Upper lobe of right lung (tissue), 1 donor: ENCODE measurements around the gene PLA2G5. TPM values are rescaled to one million over a fixed set of nuclear protein-coding genes. Genes with fewer than 3 reads are reported as not detected.

Experiments
- ATAC-seq: fragments of 200-7000 bp; cut with Tn5 transposase; one replicate; pipeline ENCODE4 v1.9.1; 2020; ENCODE audit warnings: mild to moderate bottlenecking, moderate library complexity
- DNase-seq: peaks from one replicate; pipeline ENCODE4 v3.0.0-alpha.2; 2020
- H3K27ac ChIP-seq: fragments of 200-600 bp; one replicate; pipeline ENCODE4 v1.8.0; 2022
- H3K27me3 ChIP-seq: fragments of 200-600 bp; one replicate; pipeline ENCODE4 v1.8.0; 2022; ENCODE audit warnings: mild to moderate bottlenecking
- H3K36me3 ChIP-seq: fragments of 200-600 bp; one replicate; pipeline ENCODE4 v1.8.0; 2022
- H3K4me1 ChIP-seq: fragments of 200-600 bp; one replicate; pipeline ENCODE4 v1.8.0; 2022
- H3K4me3 ChIP-seq: fragments of 200-600 bp; one replicate; pipeline ENCODE4 v1.8.0; 2022; ENCODE audit warnings: mild to moderate bottlenecking
- H3K9me3 ChIP-seq: fragments of 200-600 bp; one replicate; pipeline ENCODE4 v1.8.0; 2022
- intact Hi-C: fragments of 100-400 bp; cut with DNase I; formaldehyde crosslinking; loops from one replicate; pipeline ENCODE4 v1.11.0; 2022
- total RNA-seq: library from RNA; stranded (reverse); fragmentation: NEBNext Ultra II Directional; extraction: Animal tissue kit (Norgen Biotek cat#: 25700); gene quantifications from one replicate; pipeline ENCODE4 v1.2.1, GENCODE V29; 2021
- TF ChIP-seq, protein P1 (sequence below): fragments of 200-600 bp; IDR thresholded peaks from one replicate; pipeline ENCODE4 v1.8.0; 2022; ENCODE audit warnings: antibody characterized with exemption
- donor health status: DM: no; HTN: yes; CAD: no; lungs with severe emphysema.

PLA2G5 gene
- total RNA-seq, 1 donor from 2014 or later: 4.9 TPM

GRCh38 chr1:20031836-20032235 is 38.2 kb upstream of the PLA2G5 start:
- Histone ChIP-seq H3K4me1 (no peaks in the 10 kb centered on the region), H3K27ac (no peak overlapping the region), H3K27me3 (peaks cover 6% of the 10 kb centered on the region), H3K9me3 (no peaks in the 10 kb centered on the region), H3K4me3 (no peak overlapping the region), H3K36me3 (no peaks in the 10 kb centered on the region)
- DNase-seq: no peak
- TF ChIP-seq, protein P1, sequence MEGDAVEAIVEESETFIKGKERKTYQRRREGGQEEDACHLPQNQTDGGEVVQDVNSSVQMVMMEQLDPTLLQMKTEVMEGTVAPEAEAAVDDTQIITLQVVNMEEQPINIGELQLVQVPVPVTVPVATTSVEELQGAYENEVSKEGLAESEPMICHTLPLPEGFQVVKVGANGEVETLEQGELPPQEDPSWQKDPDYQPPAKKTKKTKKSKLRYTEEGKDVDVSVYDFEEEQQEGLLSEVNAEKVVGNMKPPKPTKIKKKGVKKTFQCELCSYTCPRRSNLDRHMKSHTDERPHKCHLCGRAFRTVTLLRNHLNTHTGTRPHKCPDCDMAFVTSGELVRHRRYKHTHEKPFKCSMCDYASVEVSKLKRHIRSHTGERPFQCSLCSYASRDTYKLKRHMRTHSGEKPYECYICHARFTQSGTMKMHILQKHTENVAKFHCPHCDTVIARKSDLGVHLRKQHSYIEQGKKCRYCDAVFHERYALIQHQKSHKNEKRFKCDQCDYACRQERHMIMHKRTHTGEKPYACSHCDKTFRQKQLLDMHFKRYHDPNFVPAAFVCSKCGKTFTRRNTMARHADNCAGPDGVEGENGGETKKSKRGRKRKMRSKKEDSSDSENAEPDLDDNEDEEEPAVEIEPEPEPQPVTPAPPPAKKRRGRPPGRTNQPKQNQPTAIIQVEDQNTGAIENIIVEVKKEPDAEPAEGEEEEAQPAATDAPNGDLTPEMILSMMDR: no peak
- no peak for ATAC-seq
- intact Hi-C loops: no loop called here

GRCh38 chr1:20032425-20032824 is 37.6 kb upstream of the PLA2G5 start:
- no peak overlapping the region for H3K4me3 ChIP-seq
- ATAC-seq (no peak), DNase-seq (no peak)
- intact Hi-C loops: no loop called here
- H3K27ac ChIP-seq: no peak overlapping the region
- H3K36me3 ChIP-seq: no peaks in the 10 kb centered on the region
- TF ChIP-seq, protein P1: no peak
- H3K9me3 ChIP-seq: no peaks in the 10 kb centered on the region
- peaks cover 6% of the 10 kb centered on the region for H3K27me3 ChIP-seq
- H3K4me1 ChIP-seq: no peaks in the 10 kb centered on the region

GRCh38 chr1:20033420-20033819 is 36.6 kb upstream of the PLA2G5 start:
- TF ChIP-seq, protein P1: no peak
- DNase-seq (no peak), ATAC-seq (no peak)
- intact Hi-C loops: no loop called here
- Histone ChIP-seq H3K27me3 (peaks cover 3% of the 10 kb centered on the region), H3K4me3 (no peak overlapping the region), H3K36me3 (no peaks in the 10 kb centered on the region), H3K27ac (no peak overlapping the region), H3K4me1 (no peaks in the 10 kb centered on the region), H3K9me3 (no peaks in the 10 kb centered on the region)

DNA sequence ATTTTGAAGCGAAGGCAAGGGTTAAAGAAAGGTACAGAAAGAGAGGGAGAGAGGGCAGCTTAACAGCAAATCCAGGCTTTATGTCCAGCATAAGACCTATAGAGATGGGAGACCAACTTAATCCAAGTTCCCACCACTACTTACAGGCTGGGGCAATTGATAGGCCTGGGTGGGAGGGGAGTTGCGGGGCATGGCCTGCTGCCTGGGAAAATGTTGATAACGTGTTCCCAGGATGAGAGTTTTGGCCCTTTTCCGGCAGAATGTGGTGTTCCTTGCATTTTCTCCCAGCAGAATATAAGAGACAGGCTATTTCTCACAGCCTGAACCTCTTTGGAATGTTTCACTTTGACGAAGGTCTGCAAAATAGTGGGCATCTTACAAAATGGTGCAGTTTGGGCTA is 34.9 kb upstream of the PLA2G5 start:
- no peaks in the 10 kb centered on the region for H3K9me3 ChIP-seq
- intact Hi-C loops: no loop called here
- no peak overlapping the region for H3K4me3 ChIP-seq
- H3K4me1 ChIP-seq: no peaks in the 10 kb centered on the region
- DNase-seq (no peak), ATAC-seq (no peak)
- TF ChIP-seq, protein P1: no peak
- H3K36me3 ChIP-seq: no peaks in the 10 kb centered on the region
- no peak overlapping the region for H3K27ac ChIP-seq
- peaks cover 3% of the 10 kb centered on the region for H3K27me3 ChIP-seq

DNA sequence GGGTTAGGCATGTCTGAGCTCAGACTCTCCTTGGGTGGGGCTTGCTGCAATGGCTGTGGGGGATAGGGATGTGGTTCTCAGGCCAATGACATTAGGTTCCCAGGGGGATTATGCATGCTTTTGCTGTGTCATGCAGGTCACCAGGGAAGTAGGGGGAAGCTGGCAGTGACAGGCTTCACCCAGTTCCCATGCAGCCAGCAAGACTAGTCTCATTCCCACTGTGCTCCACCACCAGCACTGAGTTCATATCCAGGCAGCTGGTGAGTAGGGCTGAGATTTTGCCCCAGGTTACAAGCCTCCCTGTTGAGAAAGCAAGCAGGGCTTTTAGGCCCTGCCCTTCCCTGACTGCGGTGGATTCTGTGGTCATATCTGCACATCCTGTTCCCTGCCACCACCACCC is 32.1 kb upstream of the PLA2G5 start:
- Histone ChIP-seq H3K36me3 (no peaks in the 10 kb centered on the region), H3K4me1 (no peaks in the 10 kb centered on the region), H3K4me3 (no peak overlapping the region), H3K27me3 (peaks cover 3% of the 10 kb centered on the region), H3K27ac (no peak overlapping the region), H3K9me3 (no peaks in the 10 kb centered on the region)
- no peak for ATAC-seq
- no peak for DNase-seq
- TF ChIP-seq, protein P1: no peak
- intact Hi-C loops: no loop called here

DNA sequence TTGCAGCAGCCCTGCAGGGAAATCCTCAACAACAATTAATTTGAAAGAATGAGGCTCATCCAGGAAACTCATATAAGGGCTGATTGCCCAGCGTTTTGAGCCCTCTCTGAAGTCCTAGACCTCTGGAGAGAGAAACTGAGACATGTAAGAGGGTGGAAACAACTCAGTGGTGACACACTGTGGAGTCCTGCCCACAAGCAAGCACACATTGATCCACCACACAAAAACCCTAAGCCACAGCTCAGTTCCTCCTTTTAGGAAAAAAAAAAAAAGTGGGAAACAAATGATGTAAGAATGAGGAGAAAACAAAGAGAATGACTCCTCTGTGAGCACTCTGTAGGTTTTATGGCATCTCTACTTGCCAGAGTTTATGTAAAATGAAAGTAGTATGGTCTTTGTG is 22.9 kb upstream of the PLA2G5 start:
- DNase-seq (no peak), ATAC-seq (no peak)
- intact Hi-C loops: no loop called here
- Histone ChIP-seq H3K27me3 (no peaks in the 10 kb centered on the region), H3K4me1 (no peaks in the 10 kb centered on the region), H3K9me3 (no peaks in the 10 kb centered on the region), H3K27ac (no peak overlapping the region), H3K4me3 (no peak overlapping the region), H3K36me3 (no peaks in the 10 kb centered on the region)
- TF ChIP-seq, protein P1: no peak
